ENCODE measurements around the gene TUBB6.

DNA sequence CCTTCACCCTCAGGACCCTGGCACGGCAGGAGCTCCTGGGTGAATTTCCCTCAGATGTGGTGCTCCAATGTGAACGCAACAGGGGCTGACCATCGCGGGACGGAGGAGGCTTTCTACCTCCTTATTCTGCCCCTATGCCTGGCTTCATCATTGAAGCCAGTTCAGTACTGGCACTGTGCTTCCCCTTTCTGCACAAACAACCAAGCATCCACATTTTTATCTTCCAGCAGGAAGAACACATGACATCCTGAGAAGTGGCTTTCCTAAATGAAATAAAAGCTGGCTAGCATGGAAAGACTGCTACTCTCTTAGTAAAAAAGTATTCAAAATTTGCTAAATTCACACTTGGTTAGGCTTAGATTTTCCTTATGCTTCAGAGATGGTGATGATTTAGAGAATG lies 44.1 kb downstream of the TUBB6 start:
- TF ChIP-seq RAD21 (IDR thresholded peaks at IDR 0.05 in 1 of 2, conservative IDR thresholded peaks at IDR 0.05 in 1 of 2; ENCODE audit: low read depth in 2 of 2, low read length in 2 of 2) (no peak), RFX5 (IDR thresholded peaks at IDR 0.05; ENCODE audit: borderline replicate concordance, low read depth, low read length) (no peak), SP1 (IDR thresholded peaks at IDR 0.05; ENCODE audit: low read depth, low read length) (no peak)
- TF ChIP-seq, protein P1, sequence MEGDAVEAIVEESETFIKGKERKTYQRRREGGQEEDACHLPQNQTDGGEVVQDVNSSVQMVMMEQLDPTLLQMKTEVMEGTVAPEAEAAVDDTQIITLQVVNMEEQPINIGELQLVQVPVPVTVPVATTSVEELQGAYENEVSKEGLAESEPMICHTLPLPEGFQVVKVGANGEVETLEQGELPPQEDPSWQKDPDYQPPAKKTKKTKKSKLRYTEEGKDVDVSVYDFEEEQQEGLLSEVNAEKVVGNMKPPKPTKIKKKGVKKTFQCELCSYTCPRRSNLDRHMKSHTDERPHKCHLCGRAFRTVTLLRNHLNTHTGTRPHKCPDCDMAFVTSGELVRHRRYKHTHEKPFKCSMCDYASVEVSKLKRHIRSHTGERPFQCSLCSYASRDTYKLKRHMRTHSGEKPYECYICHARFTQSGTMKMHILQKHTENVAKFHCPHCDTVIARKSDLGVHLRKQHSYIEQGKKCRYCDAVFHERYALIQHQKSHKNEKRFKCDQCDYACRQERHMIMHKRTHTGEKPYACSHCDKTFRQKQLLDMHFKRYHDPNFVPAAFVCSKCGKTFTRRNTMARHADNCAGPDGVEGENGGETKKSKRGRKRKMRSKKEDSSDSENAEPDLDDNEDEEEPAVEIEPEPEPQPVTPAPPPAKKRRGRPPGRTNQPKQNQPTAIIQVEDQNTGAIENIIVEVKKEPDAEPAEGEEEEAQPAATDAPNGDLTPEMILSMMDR (IDR thresholded peaks at IDR 0.05; ENCODE audit: control extremely low read depth in 1 of 3, insufficient read depth in 1 of 3, low read depth in 1 of 3, low read length in 3 of 3), result no peak

All from H1 (cell line).